Omental fat pad (tissue), 4 donors: ENCODE data around the gene CRYBG2. TPM values are rescaled to one million over a fixed set of nuclear protein-coding genes. Genes with fewer than 3 reads are reported as not detected.
"Not testable (repeated sequence)": the region's sequence is repeated elsewhere in the genome, so short reads cannot be mapped to it uniquely, and the experiment has no call there.

Experiments used
- ATAC-seq: fragments of 150-250 bp; one replicate; pipeline ENCODE4 v1.9.1; 2016; ENCODE audit warnings: mild to moderate bottlenecking, moderate library complexity; ENCODE audit not compliant: low FRiP score
- DNase-seq: peaks from one replicate; pipeline ENCODE4 v3.0.0-alpha.2; 2019; ENCODE audit warnings: low spot score
- total RNA-seq, 4 donors: library from RNA; depleted of rRNA; stranded (reverse); fragments of >200 nt; gene quantifications; one replicate each; pipeline ENCODE4 v1.1.0, GENCODE V29; 2016
- TF ChIP-seq, protein P1 (sequence below), 3 donors: fragments of 450-650 bp; IDR thresholded peaks; one replicate each; pipeline ENCODE4 v1.5.1; 2016 to 2017; ENCODE audit warnings: antibody characterized with exemption in 3 of 3, mild to moderate bottlenecking in 3 of 3, moderate library complexity in 2 of 3

CRYBG2 gene
- total RNA-seq, 4 donors from 2014 or later, result not detected

- ATAC-seq, result no peak
- no peak for DNase-seq
- TF ChIP-seq, protein P1, sequence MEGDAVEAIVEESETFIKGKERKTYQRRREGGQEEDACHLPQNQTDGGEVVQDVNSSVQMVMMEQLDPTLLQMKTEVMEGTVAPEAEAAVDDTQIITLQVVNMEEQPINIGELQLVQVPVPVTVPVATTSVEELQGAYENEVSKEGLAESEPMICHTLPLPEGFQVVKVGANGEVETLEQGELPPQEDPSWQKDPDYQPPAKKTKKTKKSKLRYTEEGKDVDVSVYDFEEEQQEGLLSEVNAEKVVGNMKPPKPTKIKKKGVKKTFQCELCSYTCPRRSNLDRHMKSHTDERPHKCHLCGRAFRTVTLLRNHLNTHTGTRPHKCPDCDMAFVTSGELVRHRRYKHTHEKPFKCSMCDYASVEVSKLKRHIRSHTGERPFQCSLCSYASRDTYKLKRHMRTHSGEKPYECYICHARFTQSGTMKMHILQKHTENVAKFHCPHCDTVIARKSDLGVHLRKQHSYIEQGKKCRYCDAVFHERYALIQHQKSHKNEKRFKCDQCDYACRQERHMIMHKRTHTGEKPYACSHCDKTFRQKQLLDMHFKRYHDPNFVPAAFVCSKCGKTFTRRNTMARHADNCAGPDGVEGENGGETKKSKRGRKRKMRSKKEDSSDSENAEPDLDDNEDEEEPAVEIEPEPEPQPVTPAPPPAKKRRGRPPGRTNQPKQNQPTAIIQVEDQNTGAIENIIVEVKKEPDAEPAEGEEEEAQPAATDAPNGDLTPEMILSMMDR (IDR thresholded peaks at IDR 0.05), result no peak
These were observed 13.9 kb downstream of the CRYBG2 start for GRCh38 chr1:26340047-26340481.

GRCh38 chr1:26338670-26339069, 15.3 kb downstream of the CRYBG2 start:
- TF ChIP-seq, protein P1 (IDR thresholded peaks at IDR 0.05), result no peak
- no peak for DNase-seq
- no peak for ATAC-seq

GRCh38 chr1:26337625-26338024, 16.3 kb downstream of the CRYBG2 start:
- DNase-seq, result no peak
- TF ChIP-seq, protein P1 (IDR thresholded peaks at IDR 0.05), result no peak
- no peak for ATAC-seq

- ATAC-seq, result no peak
- TF ChIP-seq, protein P1 (IDR thresholded peaks at IDR 0.05), result no peak
These were observed 16.8 kb downstream of the CRYBG2 start for GRCh38 chr1:26337206-26337535.

DNA sequence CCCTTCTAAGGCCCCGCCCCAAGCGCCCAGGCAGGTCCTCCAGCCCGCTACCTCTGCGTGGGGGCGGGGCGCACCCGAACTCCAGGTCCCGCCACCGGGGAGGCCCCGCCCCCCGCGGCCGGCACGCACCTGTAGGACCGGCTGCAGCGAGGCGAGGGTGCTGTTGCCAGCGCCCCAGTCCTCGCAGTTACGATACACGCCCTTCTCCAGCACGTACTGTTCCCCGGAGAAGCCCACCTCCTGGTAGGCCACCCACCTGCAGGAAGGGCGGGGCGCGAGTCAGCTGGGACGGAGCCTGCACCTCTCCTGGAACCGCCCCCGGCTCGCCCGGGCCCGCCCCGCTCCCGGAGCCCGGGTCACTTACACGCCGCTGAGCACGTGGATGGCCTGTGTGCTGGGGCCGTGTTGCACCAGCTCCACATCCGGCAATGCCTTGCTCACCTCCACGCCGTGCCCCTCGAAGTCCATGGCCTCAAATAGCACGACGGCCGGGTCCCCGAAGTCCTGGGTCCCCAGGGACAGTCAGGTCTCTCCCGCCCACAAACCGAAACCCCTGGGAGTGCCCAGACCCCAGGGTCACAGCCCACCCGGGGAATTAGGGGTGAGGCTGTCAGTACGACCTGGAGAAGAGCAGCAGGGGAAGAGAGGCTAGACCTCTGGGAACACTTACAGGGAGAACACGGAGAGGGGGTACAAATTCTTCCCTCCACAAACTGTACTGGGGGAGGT, 17.3 kb downstream of the CRYBG2 start:
- DNase-seq, result no peak
- peak; percentile 92 for ATAC-seq
- TF ChIP-seq, protein P1 (IDR thresholded peaks at IDR 0.05), result no peak

More at GRCh38 chr1:26337206-26337535, 16.8 kb downstream of the CRYBG2 start:
- DNase-seq, result no peak

DNA sequence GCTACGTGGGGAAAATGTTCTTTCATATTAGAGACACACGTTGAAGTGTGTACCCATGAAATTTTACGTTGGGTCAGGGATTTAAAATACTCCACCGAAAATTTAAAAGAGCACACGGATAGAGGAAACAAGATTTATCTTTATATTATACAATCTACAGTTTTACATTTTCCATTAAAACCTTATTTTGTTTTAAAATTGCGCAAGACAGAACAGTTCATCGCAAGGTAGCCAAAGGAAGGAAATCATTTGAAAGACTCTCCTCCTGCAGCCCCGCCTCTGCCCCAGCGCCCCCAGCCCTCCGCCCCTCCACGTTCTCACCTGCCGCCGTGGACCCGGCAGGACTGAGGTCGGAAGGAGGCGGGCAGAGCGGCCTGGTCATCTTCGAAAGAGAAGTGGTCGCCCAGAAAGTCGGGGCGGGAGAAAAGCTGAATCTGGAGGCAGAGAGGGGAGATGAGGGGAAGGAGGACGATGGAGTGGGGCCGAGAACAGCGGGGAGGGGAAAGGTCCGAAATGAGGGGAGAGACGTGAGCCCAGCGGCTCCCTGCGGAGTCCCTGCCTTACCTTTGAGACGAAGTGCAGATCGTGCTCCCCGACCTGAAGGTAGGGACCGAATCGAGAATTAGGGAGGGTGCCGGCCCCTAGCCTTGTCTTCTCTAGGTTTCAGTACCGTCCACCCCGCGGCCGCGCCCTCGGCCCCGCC, 18.0 kb downstream of the CRYBG2 start:
- DNase-seq (peak; percentile 62), ATAC-seq (peak; percentile 12)
- TF ChIP-seq, protein P1 (IDR thresholded peaks at IDR 0.05), result no peak

DNA sequence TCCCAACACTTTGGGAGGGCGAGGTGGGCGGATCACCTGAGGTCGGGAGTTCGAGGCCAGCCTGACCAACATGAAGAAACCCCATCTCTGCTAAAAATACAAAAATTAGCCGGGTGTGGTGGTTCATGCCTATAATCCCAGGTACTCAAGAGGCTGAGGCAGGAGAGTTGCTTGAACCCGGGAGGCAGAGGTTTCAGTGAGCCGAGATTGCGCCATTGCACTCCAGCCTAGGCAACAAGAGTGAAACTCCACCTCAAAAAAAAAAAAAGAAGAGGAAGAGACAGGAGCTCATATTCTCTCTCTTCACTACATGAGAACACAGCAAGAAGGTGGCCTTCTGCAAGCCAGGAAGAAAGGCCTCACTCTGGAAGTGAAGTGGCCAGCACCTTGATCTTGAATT, 20.6 kb downstream of the CRYBG2 start:
- DNase-seq, ATAC-seq: not testable (repeated sequence)
